ENCODE results near the gene YJU2. TPM values are rescaled to one million over a fixed set of nuclear protein-coding genes. Genes with fewer than 3 reads are reported as not detected.

YJU2 gene
- polyA plus RNA-seq, 1 of the 3 experiments (the other 2 are of a cell fraction) = 29.0 TPM

- peak overlapping the region; percentile 28; the same call in 1 of the 2 replicates for H3K4me2 ChIP-seq
- no peaks in the 10 kb centered on the region for H3K36me3 ChIP-seq (replicated peaks in 1 of 2; ENCODE audit: control insufficient read depth in 1 of 2, insufficient read depth in 2 of 2, low read length in 1 of 2)
- no peaks in the 10 kb centered on the region for H3F3A ChIP-seq (replicated peaks; ENCODE audit: insufficient read depth)
- no peak overlapping the region for H3K9ac ChIP-seq
- ChIA-PET POLR2A (interaction anchor here (1.4 kb wide), 1 partner anchor 14 kb away, joined by 4 read pairs; the partner anchor contains the start of gene YJU2), CTCF (interaction anchor here (0.5 to 2.5 kb wide), 21 partner anchors 9 to 576 kb away, joined by 3 to 12 read pairs (median 4); partner anchors contain the start of genes MPND and YJU2)
- H3K27ac ChIP-seq (ENCODE audit: low read depth in 2 of 2, low read length in 1 of 2) = no peak overlapping the region
- peak; percentile 67 for DNase-seq
- no peaks in the 10 kb centered on the region for H3K9me2 ChIP-seq
- peaks cover 0 to 3% of the 10 kb centered on the region in 2 experiments; a peak in 2 of 4 replicates for H3K4me1 ChIP-seq (ENCODE audit: control insufficient read depth in 1 of 2, insufficient read depth in 2 of 2, low read depth in 1 of 2, low read length in 1 of 2)
- H3K79me2 ChIP-seq (ENCODE audit: insufficient read depth) = no peaks in the 10 kb centered on the region
- TF ChIP-seq RXRA (IDR thresholded peaks at IDR 0.05; ENCODE audit: borderline replicate concordance, low read depth) (no peak), TCF12 (IDR thresholded peaks at IDR 0.05) (no peak), TEAD4 (IDR thresholded peaks at IDR 0.05; ENCODE audit: borderline replicate concordance, insufficient read depth) (no peak), POLR2AphosphoS5 (IDR thresholded peaks at IDR 0.05; ENCODE audit: low read depth, low read length) (no peak), REST (IDR thresholded peaks at IDR 0.05; ENCODE audit: low read depth, low read length) (no peak), GABPA (IDR thresholded peaks at IDR 0.05; ENCODE audit: low read depth) (no peak), JUND (IDR thresholded peaks at IDR 0.05) (no peak), TAF1 (IDR thresholded peaks at IDR 0.05; ENCODE audit: borderline replicate concordance, low read depth, low read length) (no peak), RFX5 (IDR thresholded peaks at IDR 0.05; ENCODE audit: low read length) (no peak), CHD2 (IDR thresholded peaks at IDR 0.05; ENCODE audit: low read length, partially characterized antibody) (no peak), FOSL2 (IDR thresholded peaks at IDR 0.05; ENCODE audit: borderline replicate concordance, low read depth) (no peak), MAX (IDR thresholded peaks at IDR 0.05; ENCODE audit: low read depth) (no peak), EP300 (IDR thresholded peaks at IDR 0.05; ENCODE audit: borderline replicate concordance in 1 of 2, low read depth in 1 of 2, low read length in 1 of 2) (no peak), CTCF (IDR thresholded peaks at IDR 0.05) (no peak), MXI1 (IDR thresholded peaks at IDR 0.05; ENCODE audit: low read depth, low read length) (no peak)
- TF ChIP-seq, protein P1, sequence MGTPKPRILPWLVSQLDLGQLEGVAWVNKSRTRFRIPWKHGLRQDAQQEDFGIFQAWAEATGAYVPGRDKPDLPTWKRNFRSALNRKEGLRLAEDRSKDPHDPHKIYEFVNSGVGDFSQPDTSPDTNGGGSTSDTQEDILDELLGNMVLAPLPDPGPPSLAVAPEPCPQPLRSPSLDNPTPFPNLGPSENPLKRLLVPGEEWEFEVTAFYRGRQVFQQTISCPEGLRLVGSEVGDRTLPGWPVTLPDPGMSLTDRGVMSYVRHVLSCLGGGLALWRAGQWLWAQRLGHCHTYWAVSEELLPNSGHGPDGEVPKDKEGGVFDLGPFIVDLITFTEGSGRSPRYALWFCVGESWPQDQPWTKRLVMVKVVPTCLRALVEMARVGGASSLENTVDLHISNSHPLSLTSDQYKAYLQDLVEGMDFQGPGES (IDR thresholded peaks at IDR 0.05; ENCODE audit: low read depth, low read length) = no peak
- TF ChIP-seq, protein P2, sequence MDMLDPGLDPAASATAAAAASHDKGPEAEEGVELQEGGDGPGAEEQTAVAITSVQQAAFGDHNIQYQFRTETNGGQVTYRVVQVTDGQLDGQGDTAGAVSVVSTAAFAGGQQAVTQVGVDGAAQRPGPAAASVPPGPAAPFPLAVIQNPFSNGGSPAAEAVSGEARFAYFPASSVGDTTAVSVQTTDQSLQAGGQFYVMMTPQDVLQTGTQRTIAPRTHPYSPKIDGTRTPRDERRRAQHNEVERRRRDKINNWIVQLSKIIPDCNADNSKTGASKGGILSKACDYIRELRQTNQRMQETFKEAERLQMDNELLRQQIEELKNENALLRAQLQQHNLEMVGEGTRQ (IDR thresholded peaks at IDR 0.05; ENCODE audit: borderline replicate concordance, low read depth, low read length) = no peak
- TF ChIP-seq, protein P3, sequence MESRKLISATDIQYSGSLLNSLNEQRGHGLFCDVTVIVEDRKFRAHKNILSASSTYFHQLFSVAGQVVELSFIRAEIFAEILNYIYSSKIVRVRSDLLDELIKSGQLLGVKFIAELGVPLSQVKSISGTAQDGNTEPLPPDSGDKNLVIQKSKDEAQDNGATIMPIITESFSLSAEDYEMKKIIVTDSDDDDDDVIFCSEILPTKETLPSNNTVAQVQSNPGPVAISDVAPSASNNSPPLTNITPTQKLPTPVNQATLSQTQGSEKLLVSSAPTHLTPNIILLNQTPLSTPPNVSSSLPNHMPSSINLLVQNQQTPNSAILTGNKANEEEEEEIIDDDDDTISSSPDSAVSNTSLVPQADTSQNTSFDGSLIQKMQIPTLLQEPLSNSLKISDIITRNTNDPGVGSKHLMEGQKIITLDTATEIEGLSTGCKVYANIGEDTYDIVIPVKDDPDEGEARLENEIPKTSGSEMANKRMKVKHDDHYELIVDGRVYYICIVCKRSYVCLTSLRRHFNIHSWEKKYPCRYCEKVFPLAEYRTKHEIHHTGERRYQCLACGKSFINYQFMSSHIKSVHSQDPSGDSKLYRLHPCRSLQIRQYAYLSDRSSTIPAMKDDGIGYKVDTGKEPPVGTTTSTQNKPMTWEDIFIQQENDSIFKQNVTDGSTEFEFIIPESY (IDR thresholded peaks at IDR 0.05; ENCODE audit: borderline replicate concordance, low read depth) = no peak
- TF ChIP-seq, protein P4, sequence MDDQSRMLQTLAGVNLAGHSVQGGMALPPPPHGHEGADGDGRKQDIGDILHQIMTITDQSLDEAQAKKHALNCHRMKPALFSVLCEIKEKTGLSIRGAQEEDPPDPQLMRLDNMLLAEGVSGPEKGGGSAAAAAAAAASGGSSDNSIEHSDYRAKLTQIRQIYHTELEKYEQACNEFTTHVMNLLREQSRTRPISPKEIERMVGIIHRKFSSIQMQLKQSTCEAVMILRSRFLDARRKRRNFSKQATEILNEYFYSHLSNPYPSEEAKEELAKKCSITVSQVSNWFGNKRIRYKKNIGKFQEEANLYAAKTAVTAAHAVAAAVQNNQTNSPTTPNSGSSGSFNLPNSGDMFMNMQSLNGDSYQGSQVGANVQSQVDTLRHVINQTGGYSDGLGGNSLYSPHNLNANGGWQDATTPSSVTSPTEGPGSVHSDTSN (IDR thresholded peaks at IDR 0.05) = no peak
- no peaks in the 10 kb centered on the region for H4K20me1 ChIP-seq (ENCODE audit: insufficient read depth)
- peak overlapping the region in 1 of 2 experiments; percentile 13; a peak in 1 of 4 replicates for H3K4me3 ChIP-seq (ENCODE audit: low read depth in 2 of 2, low read length in 1 of 2)
- WGBS (ENCODE audit: low lambda C conversion rate) = 38% methylated on average over 6 of the region's 21 CpGs
- H3K9me3 ChIP-seq = no peaks in the 10 kb centered on the region
- H3K27me3 ChIP-seq (ENCODE audit: insufficient read depth) = no peaks in the 10 kb centered on the region; the same call in 1 of the 2 replicates
- no peak overlapping the region for H2AFZ ChIP-seq (ENCODE audit: low read depth)
Measured at GRCh38 chr19:4232614-4233281, 14.1 kb upstream of the YJU2 start.

All from SK-N-SH (cell line).